NCI-H128 (cell line): Measurements from ENCODE around the gene LAP3.
"Not testable (repeated sequence)": the region's sequence is repeated elsewhere in the genome, so short reads cannot be mapped to it uniquely, and the experiment has no call there.

Experiments used
- DNase-seq: peaks from one replicate; lab custom pipeline; 2025; ENCODE audit not compliant: unreplicated experiment; lab: John Stamatoyannopoulos, UW

Gene LAP3

DNA sequence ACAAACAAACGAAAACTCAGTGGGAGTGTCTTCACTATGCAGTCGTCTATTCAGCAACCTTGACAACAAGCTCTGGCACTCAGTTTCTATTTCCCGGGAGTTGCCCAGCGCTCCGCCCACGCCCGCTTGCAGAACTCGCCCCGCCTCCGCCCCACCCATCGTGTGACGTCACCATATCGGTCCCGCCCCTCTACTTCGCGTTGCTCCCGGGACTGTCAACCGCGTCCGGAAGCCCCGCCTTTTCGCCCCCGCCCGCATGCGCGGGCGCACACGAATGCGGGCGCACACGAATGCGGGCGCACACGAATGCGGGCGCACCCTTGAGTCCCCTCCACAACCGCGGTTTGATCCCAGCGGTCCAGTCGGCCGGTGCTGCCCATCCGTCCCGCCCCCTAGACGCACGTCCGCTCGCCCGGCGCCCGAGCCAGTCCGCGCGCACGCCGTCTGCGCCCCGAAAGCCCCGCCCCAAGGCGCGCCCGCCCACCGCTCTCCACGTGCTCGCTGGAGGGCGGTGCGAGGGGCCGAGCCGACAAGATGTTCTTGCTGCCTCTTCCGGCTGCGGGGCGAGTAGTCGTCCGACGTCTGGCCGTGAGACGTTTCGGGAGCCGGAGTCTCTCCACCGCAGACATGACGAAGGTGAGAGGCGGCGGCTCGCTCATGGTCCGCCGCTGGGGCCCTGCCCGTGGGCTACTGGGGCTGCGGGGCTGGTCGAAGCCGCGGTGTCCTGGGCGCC is at the start of gene LAP3:
TSS of gene LAP3 (plus strand) at position 267 of the 733 bp plus-strand sequence. CDS start at position 535, 268 bp downstream.
- DNase-seq: peak; percentile 75

DNA sequence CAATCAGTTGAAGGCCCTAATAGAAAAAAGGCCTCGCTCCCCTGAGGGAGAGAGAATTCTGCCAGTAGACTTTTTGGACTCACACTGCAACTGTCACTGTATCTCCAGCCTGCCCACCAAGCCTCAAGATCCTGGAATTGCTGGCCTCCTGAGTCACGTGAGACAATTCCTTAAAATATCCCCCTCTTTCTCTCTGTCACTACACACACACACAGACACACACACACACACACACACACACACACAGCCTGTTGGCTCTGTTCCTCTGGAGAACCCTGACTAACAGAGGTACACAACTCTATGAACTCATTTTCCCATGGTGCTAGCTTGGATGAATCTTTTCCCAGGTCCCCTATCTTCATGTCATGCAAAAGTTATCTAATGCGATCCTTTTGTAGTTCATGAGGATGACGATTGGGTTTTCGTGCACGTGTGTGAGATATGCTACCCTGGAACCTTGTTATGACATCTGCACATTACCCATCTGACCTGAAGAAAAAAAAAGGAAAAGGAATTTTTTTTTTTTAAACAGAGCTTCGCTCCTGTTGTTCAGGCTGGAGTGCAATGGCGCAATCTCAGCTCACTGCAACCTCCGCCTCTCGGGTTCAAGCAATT is 48.3 kb upstream of the LAP3 start:
- no peak for DNase-seq

DNA sequence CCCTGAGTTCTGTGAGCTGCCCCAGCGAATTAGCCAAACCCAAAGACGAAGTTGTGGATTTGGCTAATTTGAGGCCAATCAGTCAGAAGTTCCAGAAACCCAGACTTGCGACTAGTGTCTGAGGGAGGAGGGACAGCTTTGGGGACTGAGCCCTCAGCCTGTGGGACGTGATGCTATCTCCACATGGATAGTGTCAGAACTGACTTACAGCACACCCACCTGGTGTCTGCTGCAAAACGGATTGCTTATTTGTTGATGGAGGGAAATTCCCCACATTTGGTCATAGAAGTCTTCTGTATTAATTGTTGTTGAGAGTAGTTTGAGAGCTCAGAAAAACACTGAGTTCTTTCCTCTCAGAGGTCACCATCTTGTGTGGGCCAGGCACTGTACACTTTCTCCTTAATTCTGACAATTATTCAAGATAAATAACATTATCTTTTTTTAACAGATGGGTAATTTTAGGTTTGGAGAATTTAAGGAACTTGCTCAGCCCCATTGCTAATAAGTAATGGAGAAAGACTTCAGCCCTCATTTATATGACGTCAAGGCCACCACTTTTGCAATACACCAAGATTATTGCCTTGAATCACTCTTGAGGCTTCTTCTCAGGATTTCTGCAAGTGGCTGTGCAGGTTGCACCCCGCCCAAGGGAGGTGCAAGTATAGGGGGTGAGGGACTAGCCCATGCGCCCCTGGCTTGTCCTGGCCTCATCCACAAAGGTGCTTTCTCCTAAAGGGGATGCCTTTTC is 45.3 kb upstream of the LAP3 start:
- DNase-seq: no peak

GRCh38 chr4:17534705-17535104 is 42.3 kb upstream of the LAP3 start:
- no peak for DNase-seq

- no peak for DNase-seq
Measured at GRCh38 chr4:17535242-17535641, 41.8 kb upstream of the LAP3 start.

DNA sequence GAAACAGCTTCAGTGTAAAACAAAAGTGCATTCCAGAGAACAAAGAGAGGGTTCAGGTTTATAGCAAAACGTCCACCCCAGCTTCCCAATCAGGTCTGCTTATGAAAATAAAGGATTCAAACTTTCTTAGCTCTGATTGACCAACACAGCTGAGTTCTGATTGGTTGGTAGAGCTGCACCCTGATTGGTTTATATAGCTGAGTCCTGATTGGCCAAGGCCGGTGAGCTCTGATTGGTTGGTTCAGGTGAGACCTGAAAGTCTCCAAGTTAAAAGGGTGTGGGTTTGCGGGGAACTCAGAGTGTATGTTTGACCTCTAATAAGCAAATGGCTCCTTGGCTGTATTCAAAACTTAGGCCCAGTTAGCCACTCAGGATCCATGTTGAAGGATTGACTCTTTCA is 41.1 kb upstream of the LAP3 start:
- DNase-seq: no peak

GRCh38 chr4:17537060-17537459 is 39.9 kb upstream of the LAP3 start:
- DNase-seq: not testable (repeated sequence)

- no peak for DNase-seq
Measured at GRCh38 chr4:17544205-17544604, 32.8 kb upstream of the LAP3 start.

- DNase-seq: no peak
Measured at GRCh38 chr4:17544831-17545234, 32.2 kb upstream of the LAP3 start.

DNA sequence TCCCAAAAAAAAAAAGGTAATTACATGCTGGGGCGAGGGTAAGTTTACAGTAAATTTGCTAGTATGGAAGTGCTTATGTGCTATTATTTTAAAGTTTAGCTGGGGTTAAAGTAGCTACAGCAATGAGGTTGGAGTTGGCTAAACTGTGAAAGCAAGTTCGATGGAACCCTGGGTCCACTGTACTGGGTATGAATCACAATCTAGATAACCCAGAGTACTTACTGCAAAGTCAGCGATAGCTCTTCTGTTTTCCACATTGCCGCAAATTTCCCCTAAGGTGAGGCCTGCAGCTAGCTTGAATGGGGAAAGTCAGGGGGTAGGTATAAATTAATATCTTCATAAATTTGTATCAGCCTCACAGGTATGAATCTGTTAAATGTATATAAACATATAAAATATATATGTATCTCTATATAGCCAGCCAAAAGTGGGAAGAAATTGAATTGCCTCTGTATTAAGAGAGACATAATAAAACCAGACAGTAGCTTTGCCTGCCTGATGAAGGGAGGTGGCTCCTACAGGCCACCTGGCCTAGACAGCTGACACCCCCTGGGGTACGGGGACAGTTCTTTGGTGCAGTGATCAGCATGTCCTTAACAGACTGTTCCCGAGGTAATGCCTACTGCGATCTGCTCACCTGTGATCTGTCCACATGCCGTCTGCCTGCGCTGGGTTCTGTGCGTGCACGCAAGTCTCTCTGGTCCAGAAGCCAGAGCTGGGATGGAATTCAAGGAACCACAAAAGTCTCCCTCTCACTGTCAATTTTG is 31.4 kb upstream of the LAP3 start:
- no peak for DNase-seq

DNA sequence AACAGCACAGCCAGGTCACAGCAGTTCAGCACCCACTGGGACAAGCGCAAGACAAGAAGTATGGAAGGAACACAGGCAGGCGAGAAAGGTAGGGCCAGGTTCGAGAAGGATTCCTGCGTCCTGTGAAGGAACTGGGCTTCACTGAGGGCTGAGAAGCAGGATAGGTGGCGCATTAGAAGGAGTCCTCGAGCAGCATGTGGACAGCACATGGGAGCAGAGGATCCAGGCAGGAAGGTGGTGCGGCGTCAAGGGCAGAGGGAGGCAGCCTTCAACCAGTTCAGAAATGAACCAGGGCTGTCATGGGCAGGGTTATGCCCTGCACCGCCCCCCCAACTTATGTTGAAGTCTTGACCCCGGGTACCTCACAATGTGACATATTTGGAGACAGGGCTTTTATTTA is 30.8 kb upstream of the LAP3 start:
- DNase-seq: no peak

GRCh38 chr4:17546678-17547077 is 30.3 kb upstream of the LAP3 start:
- no peak for DNase-seq

DNA sequence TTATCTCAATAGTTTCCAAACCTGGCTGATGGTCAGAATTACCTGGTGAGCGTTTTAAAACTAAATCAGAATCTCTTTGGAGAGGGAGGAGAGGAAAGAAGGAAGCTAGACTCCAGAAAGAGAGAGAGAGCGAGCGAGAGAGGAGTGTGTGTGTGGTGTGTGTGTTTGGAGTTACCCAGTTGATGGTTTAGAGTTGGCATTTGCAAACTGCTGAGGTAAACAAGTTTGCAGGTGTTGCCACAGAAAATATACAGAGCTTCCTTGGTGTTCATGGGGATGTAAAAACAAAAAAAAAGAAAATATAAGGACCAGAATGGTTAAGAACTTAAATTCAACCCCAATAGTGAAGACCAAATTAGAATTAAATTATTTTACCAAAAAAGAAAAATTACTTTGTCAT is 26.4 kb upstream of the LAP3 start:
- no peak for DNase-seq

DNA sequence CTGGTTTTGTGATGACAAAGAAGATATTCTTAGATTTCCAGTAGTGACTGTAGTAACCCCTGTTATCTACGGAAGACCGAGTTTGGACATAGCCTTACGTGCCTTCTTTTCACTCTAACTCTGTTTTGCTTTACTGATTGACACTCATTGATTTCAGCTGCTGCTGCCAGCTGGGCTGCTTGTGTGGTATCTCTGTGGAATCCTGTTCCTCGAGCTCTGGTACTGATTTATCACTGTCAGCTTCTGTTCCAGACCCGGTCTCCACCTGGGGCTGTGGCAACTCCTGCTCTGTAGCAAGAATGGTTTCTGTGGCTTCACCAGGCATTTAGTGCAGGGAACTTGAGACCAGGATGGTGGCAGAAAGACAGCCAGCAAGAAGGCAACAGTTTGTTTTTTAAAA is 24.6 kb upstream of the LAP3 start:
- DNase-seq: no peak

GRCh38 chr4:17554568-17554967 is 22.4 kb upstream of the LAP3 start:
- DNase-seq: no peak

DNA sequence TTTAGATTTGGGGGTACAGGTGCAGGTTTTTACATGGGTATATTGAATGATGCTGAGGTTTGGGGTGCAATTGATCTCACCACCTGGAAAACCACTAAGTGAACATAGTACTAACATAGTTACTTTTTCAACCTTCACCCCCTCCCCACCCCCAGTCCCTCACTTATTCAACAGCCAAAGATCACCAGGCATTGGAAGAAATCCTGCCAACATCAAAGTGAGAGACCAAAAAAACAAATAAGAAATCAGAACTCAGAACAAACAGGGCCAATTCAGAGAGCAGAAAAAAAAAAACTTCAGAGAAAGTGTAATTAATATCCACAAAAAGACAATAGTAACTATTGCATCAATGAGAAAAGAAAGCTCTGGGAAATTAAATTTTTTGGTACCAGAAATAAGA is 20.5 kb upstream of the LAP3 start:
- no peak for DNase-seq

DNA sequence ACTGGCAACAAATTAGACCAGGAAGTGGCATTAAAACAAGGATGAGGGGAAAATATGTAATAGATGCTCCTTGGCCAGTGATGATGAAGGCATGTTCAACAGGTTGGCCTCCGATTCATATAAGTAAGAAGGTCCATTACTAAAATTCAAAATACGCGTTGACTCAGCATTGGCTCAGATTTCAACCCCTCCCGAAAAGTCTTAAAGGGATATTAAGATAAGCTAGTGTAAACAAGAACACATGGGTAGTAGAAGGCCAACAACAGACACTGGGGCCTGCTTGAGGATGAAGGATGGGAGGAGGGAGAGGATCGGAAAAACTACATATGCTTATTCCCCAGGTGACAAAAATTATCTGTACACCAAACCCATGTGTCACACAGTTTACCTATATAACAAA is 19.1 kb upstream of the LAP3 start:
- DNase-seq: no peak

- no peak for DNase-seq
Measured at GRCh38 chr4:17558941-17559708, 17.9 kb upstream of the LAP3 start.

DNA sequence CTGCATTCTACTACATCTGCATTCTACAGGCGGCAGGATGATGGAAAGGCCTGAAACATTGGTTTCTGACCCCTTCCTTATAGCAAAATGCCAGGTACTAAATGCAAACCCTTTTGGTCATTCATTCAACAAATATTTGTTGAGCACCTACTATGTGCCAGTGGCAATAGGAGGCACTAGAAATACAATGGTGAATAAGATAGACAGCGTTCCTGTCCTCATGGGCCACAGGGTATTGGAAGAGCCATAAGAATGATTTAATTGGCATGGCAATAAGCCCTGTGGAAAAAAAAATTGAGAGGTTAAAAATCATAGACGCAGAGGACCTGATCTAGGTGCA is 17.3 kb upstream of the LAP3 start:
- no peak for DNase-seq

DNA sequence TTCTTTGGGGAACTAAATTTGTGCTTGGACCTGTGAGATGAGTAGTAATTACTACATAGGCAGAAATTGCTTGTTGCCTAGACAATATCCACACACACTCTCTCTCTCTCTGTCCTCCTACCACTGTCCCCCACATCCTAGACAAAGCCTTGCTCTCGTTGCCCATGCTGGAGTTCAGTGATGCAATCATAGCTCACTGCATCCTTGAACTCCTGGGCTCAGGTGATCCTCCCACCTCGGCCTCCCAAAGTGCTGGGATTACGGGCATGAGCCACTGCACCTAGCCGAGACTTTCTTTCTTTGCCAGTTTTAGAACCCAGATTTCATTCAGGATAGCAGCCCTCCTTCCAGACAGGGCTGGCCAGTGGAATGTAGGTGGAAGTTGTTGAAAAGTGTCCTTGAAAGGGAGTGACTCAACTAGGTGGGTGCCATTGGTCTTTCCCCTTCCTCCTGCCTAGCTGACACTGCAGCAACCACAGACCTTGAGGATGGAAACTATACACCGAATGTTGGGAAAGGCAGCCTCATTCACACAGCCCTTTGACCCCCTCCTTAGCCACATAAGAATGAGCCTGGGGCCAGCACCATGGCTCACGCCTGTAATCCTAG is 16.8 kb upstream of the LAP3 start:
- DNase-seq: no peak
